ENCODE data around the gene GNPDA1. TPM values are rescaled to one million over a fixed set of nuclear protein-coding genes. Genes with fewer than 3 reads are reported as not detected.
"Not testable (repeated sequence)": the region's sequence is repeated elsewhere in the genome, so short reads cannot be mapped to it uniquely, and the experiment has no call there.

Gene GNPDA1
- total and polyA plus RNA-seq, 2 of the 4 experiments (the other 2 are of a cell fraction): 23.1 to 60.6 TPM

- TF ChIP-seq SMC3 (IDR thresholded peaks at IDR 0.05; ENCODE audit: low read depth, low read length): no peak
- Histone ChIP-seq H3K4me2 (ENCODE audit: low read depth, low read length) (no peak overlapping the region), H3K14ac (replicated peaks; ENCODE audit: low read depth, low read length) (no peak overlapping the region), H2AK9ac (replicated peaks; ENCODE audit: low read depth, low read length, poor library complexity) (no peak overlapping the region), H3K9ac (ENCODE audit: low read depth, low read length) (no peak overlapping the region), H3K4me1 (ENCODE audit: control insufficient read depth, insufficient read depth, low read length) (no peaks in the 10 kb centered on the region), H2BK15ac (ENCODE audit: low read depth, low read length) (no peak overlapping the region), H4K8ac (ENCODE audit: low read depth in 2 of 2, low read length in 2 of 2) (no peak overlapping the region), H4K5ac (ENCODE audit: low read depth, low read length) (no peak overlapping the region), H2AK5ac (ENCODE audit: low read depth, low read length) (no peak overlapping the region), H2BK20ac (ENCODE audit: low read depth, low read length) (no peak overlapping the region), H3K36me3 (ENCODE audit: control insufficient read depth, insufficient read depth, low read length) (no peaks in the 10 kb centered on the region), H3K56ac (ENCODE audit: extremely low read depth, insufficient read depth, low read length) (no peak overlapping the region), H2AFZ (replicated peaks; ENCODE audit: low read length, poor library complexity) (no peak overlapping the region), H4K20me1 (ENCODE audit: insufficient read depth, low read length) (no peaks in the 10 kb centered on the region), H3K9me3 (ENCODE audit: control insufficient read depth, insufficient read depth, low read length) (no peaks in the 10 kb centered on the region), H3K4me3 (ENCODE audit: insufficient read depth, low read depth, low read length) (no peak overlapping the region), H3K9me1 (ENCODE audit: insufficient read depth, low read length) (no peaks in the 10 kb centered on the region), H4K91ac (ENCODE audit: insufficient read depth, low read depth, low read length) (no peak overlapping the region), H3K79me1 (ENCODE audit: low read depth in 1 of 2, low read length in 2 of 2) (no peaks in the 10 kb centered on the region), H2BK5ac (ENCODE audit: low read depth, low read length, poor library complexity, severe bottlenecking) (no peak overlapping the region), H2BK120ac (ENCODE audit: low read depth, low read length) (no peak overlapping the region), H3K27me3 (ENCODE audit: control insufficient read depth, insufficient read depth, low read length) (peaks cover 4% of the 10 kb centered on the region), H3K27ac (ENCODE audit: insufficient read depth, low read length) (no peak overlapping the region), H3K18ac (ENCODE audit: low read depth, low read length) (no peak overlapping the region), H3K4ac (ENCODE audit: low read depth, low read length) (no peak overlapping the region), H3K23ac (ENCODE audit: low read depth, low read length) (no peak overlapping the region)
- ATAC-seq (ENCODE audit: low read depth) (no peak), DNase-seq (no peak)
- ChIA-PET CTCF (interaction anchor here (1.0 kb wide), 1 partner anchor 15 kb away, joined by 3 read pairs; no protein-coding TSS in a partner anchor), POLR2A (ENCODE audit: unreplicated experiment) (no interaction called here)
- dilution Hi-C loops (cut with HindIII; ENCODE audit: low sequenced_read_pairs, unreplicated experiment) (no loop called here), in situ Hi-C loops (cut with MboI; ENCODE audit: low sequenced_read_pairs) (no loop called here), intact Hi-C loops (cut with micrococcal nuclease) (no loop called here)
- no CpG with 5 or more reads among the region's 2 CpGs for WGBS, 2 experiments (ENCODE audit: extremely low coverage in 2 of 2, insufficient read length in 1 of 2)
- no TSS peak for BruUV-seq (replicated peaks)
These were observed 25.9 kb upstream of the GNPDA1 start for GRCh38 chr5:142038735-142039134.

GRCh38 chr5:142037599-142037998, 24.8 kb upstream of the GNPDA1 start:
- H2BK15ac ChIP-seq (ENCODE audit: low read depth, low read length); H2BK120ac ChIP-seq (ENCODE audit: low read depth, low read length); H3K27me3 ChIP-seq (ENCODE audit: control insufficient read depth, insufficient read depth, low read length); H3K4ac ChIP-seq (ENCODE audit: low read depth, low read length); CTCF ChIA-PET; ATAC-seq (ENCODE audit: low read depth); H3K27ac ChIP-seq (ENCODE audit: insufficient read depth, low read length); H2AK9ac ChIP-seq (replicated peaks; ENCODE audit: low read depth, low read length, poor library complexity); H4K91ac ChIP-seq (ENCODE audit: insufficient read depth, low read depth, low read length); BruUV-seq (replicated peaks); DNase-seq; intact Hi-C loops (cut with micrococcal nuclease); H3K9me1 ChIP-seq (ENCODE audit: insufficient read depth, low read length); H4K20me1 ChIP-seq (ENCODE audit: insufficient read depth, low read length); H3K56ac ChIP-seq (ENCODE audit: extremely low read depth, insufficient read depth, low read length); H3K36me3 ChIP-seq (ENCODE audit: control insufficient read depth, insufficient read depth, low read length); H3K79me1 ChIP-seq (ENCODE audit: low read depth in 1 of 2, low read length in 2 of 2); H3K4me1 ChIP-seq (ENCODE audit: control insufficient read depth, insufficient read depth, low read length); H4K5ac ChIP-seq (ENCODE audit: low read depth, low read length); H2AK5ac ChIP-seq (ENCODE audit: low read depth, low read length); H3K4me2 ChIP-seq (ENCODE audit: low read depth, low read length); H3K9ac ChIP-seq (ENCODE audit: low read depth, low read length); H2AFZ ChIP-seq (replicated peaks; ENCODE audit: low read length, poor library complexity); dilution Hi-C loops (cut with HindIII; ENCODE audit: low sequenced_read_pairs, unreplicated experiment); in situ Hi-C loops (cut with MboI; ENCODE audit: low sequenced_read_pairs); H3K4me3 ChIP-seq (ENCODE audit: insufficient read depth, low read depth, low read length); H4K8ac ChIP-seq (ENCODE audit: low read depth in 2 of 2, low read length in 2 of 2); H3K14ac ChIP-seq (replicated peaks; ENCODE audit: low read depth, low read length); H3K23ac ChIP-seq (ENCODE audit: low read depth, low read length); H2BK20ac ChIP-seq (ENCODE audit: low read depth, low read length); H3K18ac ChIP-seq (ENCODE audit: low read depth, low read length); H2BK5ac ChIP-seq (ENCODE audit: low read depth, low read length, poor library complexity, severe bottlenecking); H3K9me3 ChIP-seq (ENCODE audit: control insufficient read depth, insufficient read depth, low read length): not testable (repeated sequence)
- 100% methylated on average over 1 of the region's 3 CpGs; no CpG with 5 or more reads in 1 of the 2 experiments for WGBS, 2 experiments (ENCODE audit: extremely low coverage in 2 of 2, insufficient read length in 1 of 2)
- POLR2A ChIA-PET (ENCODE audit: unreplicated experiment): interaction anchor here (0.6 kb wide), 1 partner anchor 27 kb away, joined by 4 read pairs; no protein-coding TSS in a partner anchor
